ENCODE measurements around the gene FMN1. TPM values are rescaled to one million over a fixed set of nuclear protein-coding genes. Genes with fewer than 3 reads are reported as not detected.

Gene FMN1
- total and polyA plus RNA-seq, 2 of the 8 experiments (the other 6 are each of a cell fraction or from before 2014, with no cell fraction given): 0.27 to 3.7 TPM

GRCh38 chr15:32819448-32819847, 375.1 kb downstream of the FMN1 start (continued):
- TF ChIP-seq CTCF (IDR thresholded peaks at IDR 0.05; ENCODE audit: control extremely low read depth in 1 of 3, insufficient read depth in 1 of 3, low read depth in 1 of 3, low read length in 3 of 3): no peak
- TF ChIP-seq SAP30 (IDR thresholded peaks at IDR 0.05; ENCODE audit: insufficient read depth, insufficient replicate concordance, low read length): no peak
